GM19351 (cell line): Measurements from ENCODE around the gene GPHB5.

ENCODE experiments used
- ATAC-seq: cut with Tn5 transposase; IDR thresholded peaks from one replicate; pipeline ENCODE4 v1.9.1; 2021; ENCODE audit warnings: mild to moderate bottlenecking, moderate library complexity; ENCODE audit not compliant: unreplicated experiment

The GPHB5 gene

DNA sequence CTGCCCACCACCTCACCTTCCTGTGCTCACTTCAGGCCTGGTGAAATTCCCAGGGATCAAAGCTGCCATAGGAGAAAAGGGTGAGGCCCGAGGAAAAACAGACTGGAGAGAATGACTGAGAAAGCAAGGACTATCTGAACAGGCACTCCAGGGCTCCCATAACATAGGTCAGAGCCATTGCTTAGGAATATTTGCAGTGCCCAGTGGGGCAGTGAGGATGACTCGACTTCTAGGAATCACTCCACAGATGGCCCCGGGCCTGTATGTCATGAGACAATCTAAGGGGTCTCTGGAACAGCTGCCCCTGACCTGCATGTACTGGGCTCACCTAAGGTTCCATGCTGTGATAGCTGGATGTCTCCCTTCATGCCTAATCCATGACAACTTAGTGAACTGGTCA is 51.6 kb downstream of the GPHB5 start:
- no peak for ATAC-seq

- ATAC-seq, result no peak
Observed at GRCh38 chr14:63266106-63266505, 52.6 kb downstream of the GPHB5 start.
